Right ventricle myocardium superior (tissue), 1 donor: Measurements from ENCODE around the gene CRHR2. TPM values are rescaled to one million over a fixed set of nuclear protein-coding genes. Genes with fewer than 3 reads are reported as not detected.

Experiments
- ATAC-seq: fragments of 200-7000 bp; cut with Tn5 transposase; one replicate; pipeline ENCODE4 v1.9.1; 2020; ENCODE audit warnings: mild to moderate bottlenecking; ENCODE audit not compliant: poor library complexity
- DNase-seq: peaks from one replicate; pipeline ENCODE4 v3.0.0-alpha.2; 2020
- intact Hi-C: fragments of 100-400 bp; cut with DNase I; formaldehyde crosslinking; loops from one replicate; pipeline ENCODE4 v1.11.2; 2022
- total RNA-seq: library from RNA; stranded (reverse); fragmentation: NEBNext Ultra II Directional; extraction: Animal tissue kit (Norgen Biotek cat#: 25700); gene quantifications from one replicate; pipeline ENCODE4 v1.2.1, GENCODE V29; 2021
- donor health status: DM: no; HTN: yes; CAD: no; lungs with severe emphysema.

CRHR2 gene
- total RNA-seq, 1 donor from 2014 or later, result 0.24 TPM

GRCh38 chr7:30687604-30688003, 5.3 kb upstream of the CRHR2 start:
- DNase-seq (no peak), ATAC-seq (no peak)
- intact Hi-C loops, result no loop called here

GRCh38 chr7:30684351-30684750, 2.1 kb upstream of the CRHR2 start:
- ATAC-seq, result no peak
- intact Hi-C loops, result loop anchor here (5.0 kb wide), 1 partner anchor 53 kb away; no protein-coding TSS in a partner anchor
- DNase-seq, result no peak

- DNase-seq (no peak), ATAC-seq (peak; percentile 23)
- intact Hi-C loops, result loop anchor here (5.0 kb wide), 1 partner anchor 53 kb away; no protein-coding TSS in a partner anchor
These were observed 1.6 kb upstream of the CRHR2 start for GRCh38 chr7:30683816-30684215.

- no peak for ATAC-seq
- DNase-seq, result no peak
- intact Hi-C loops, result loop anchor here (5.0 kb wide), 1 partner anchor 54 kb away; no protein-coding TSS in a partner anchor
These were observed 1.1 kb upstream of the CRHR2 start for GRCh38 chr7:30683306-30683705.

- peak; percentile 17 for ATAC-seq
- intact Hi-C loops, result loop anchor here (5.0 kb wide), 1 partner anchor 55 kb away; no protein-coding TSS in a partner anchor
- DNase-seq, result no peak
These were observed 443 bp downstream of the CRHR2 start for GRCh38 chr7:30681815-30682211.

GRCh38 chr7:30681331-30681797, 892 bp downstream of the CRHR2 start:
- intact Hi-C loops, result loop anchor here (5.0 kb wide), 1 partner anchor 56 kb away; no protein-coding TSS in a partner anchor
- no peak for DNase-seq
- ATAC-seq, result no peak

GRCh38 chr7:30679664-30680063, 2.6 kb downstream of the CRHR2 start:
- ATAC-seq (no peak), DNase-seq (no peak)
- intact Hi-C loops, result loop anchor here (5.0 kb wide), 1 partner anchor 58 kb away; no protein-coding TSS in a partner anchor

- DNase-seq (no peak), ATAC-seq (no peak)
- intact Hi-C loops, result no loop called here
These were observed 3.5 kb downstream of the CRHR2 start for GRCh38 chr7:30678805-30679204.

- ATAC-seq, result no peak
- DNase-seq, result peak; percentile 16
- intact Hi-C loops, result no loop called here
These were observed 7.4 kb downstream of the CRHR2 start for GRCh38 chr7:30674876-30675275.

- DNase-seq (peak; percentile 25), ATAC-seq (no peak)
- intact Hi-C loops, result no loop called here
These were observed 7.8 kb downstream of the CRHR2 start for GRCh38 chr7:30674420-30674819.

GRCh38 chr7:30671793-30672465, 10.3 kb downstream of the CRHR2 start:
- ATAC-seq, result peak; percentile 48
- intact Hi-C loops, result no loop called here
- DNase-seq, result no peak

GRCh38 chr7:30668102-30668501, 14.2 kb downstream of the CRHR2 start:
- ATAC-seq (no peak), DNase-seq (no peak)
- intact Hi-C loops, result no loop called here

- ATAC-seq (no peak), DNase-seq (no peak)
- intact Hi-C loops, result no loop called here
These were observed 15.1 kb downstream of the CRHR2 start for GRCh38 chr7:30667172-30667571.

- no peak for DNase-seq
These were observed 16.8 kb downstream of the CRHR2 start for GRCh38 chr7:30665449-30665848.

GRCh38 chr7:30665043-30665442, 17.2 kb downstream of the CRHR2 start:
- ATAC-seq, result no peak
- intact Hi-C loops, result no loop called here
- no peak for DNase-seq

More at GRCh38 chr7:30665449-30665848, 16.8 kb downstream of the CRHR2 start:
- intact Hi-C loops, result no loop called here
- ATAC-seq, result no peak

GRCh38 chr7:30664184-30664885, 17.9 kb downstream of the CRHR2 start:
- ATAC-seq, result no peak
- intact Hi-C loops, result no loop called here
- DNase-seq, result no peak

GRCh38 chr7:30663414-30663813, 18.8 kb downstream of the CRHR2 start:
- no peak for DNase-seq
- intact Hi-C loops, result no loop called here
- no peak for ATAC-seq

- intact Hi-C loops, result no loop called here
These were observed 19.8 kb downstream of the CRHR2 start for GRCh38 chr7:30662431-30662939.

GRCh38 chr7:30661926-30662325, 20.3 kb downstream of the CRHR2 start:
- intact Hi-C loops, result no loop called here
- no peak for DNase-seq
- no peak for ATAC-seq

More at GRCh38 chr7:30662431-30662939, 19.8 kb downstream of the CRHR2 start:
- DNase-seq, result no peak
- ATAC-seq, result no peak
